T-helper 22 cell (primary cell): ENCODE results near the gene SIGLEC7.

Experiments used
- DNase-seq: peaks from one replicate; pipeline ENCODE4 v3.0.0-alpha.2; 2020; ENCODE audit warnings: low read depth

SIGLEC7 gene

DNA sequence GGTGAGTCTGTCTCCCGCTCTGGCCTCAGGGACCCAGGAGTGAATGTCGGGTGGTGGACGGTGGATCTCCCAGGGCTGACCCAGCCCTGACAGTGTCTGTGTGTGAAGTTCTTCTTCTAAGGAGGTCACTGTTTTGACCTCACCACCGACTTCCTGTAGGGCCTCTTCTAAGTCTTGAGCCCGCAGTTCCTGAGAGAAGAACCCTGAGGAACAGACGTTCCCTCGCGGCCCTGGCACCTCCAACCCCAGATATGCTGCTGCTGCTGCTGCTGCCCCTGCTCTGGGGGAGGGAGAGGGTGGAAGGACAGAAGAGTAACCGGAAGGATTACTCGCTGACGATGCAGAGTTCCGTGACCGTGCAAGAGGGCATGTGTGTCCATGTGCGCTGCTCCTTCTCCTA is at the start of gene SIGLEC7:
Gene SIGLEC7, plus strand, starts transcription at position 183 of the 400 bp plus-strand sequence. Its CDS starts 69 bp downstream, at position 252.
- DNase-seq: no peak

DNA sequence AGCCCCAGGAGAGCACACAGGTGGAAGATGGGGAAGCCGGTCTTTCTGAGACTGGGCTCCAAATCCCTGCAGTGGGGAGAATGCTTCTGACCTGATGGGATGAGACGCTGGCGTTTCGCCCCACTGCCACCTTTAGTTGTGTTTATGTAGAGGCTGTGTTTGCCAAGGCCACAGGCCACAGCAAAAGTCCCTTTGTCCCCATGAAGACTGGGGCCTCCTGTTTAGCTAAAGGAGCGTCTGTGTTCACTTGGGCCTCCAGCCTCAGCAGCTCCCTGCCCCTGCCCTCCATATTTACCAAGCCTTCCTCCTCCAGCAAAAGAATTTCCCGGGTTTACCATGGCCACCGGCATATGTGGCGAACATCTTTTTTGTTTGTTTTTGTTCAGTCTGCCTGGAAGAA is 49.0 kb upstream of the SIGLEC7 start:
- no peak for DNase-seq

DNA sequence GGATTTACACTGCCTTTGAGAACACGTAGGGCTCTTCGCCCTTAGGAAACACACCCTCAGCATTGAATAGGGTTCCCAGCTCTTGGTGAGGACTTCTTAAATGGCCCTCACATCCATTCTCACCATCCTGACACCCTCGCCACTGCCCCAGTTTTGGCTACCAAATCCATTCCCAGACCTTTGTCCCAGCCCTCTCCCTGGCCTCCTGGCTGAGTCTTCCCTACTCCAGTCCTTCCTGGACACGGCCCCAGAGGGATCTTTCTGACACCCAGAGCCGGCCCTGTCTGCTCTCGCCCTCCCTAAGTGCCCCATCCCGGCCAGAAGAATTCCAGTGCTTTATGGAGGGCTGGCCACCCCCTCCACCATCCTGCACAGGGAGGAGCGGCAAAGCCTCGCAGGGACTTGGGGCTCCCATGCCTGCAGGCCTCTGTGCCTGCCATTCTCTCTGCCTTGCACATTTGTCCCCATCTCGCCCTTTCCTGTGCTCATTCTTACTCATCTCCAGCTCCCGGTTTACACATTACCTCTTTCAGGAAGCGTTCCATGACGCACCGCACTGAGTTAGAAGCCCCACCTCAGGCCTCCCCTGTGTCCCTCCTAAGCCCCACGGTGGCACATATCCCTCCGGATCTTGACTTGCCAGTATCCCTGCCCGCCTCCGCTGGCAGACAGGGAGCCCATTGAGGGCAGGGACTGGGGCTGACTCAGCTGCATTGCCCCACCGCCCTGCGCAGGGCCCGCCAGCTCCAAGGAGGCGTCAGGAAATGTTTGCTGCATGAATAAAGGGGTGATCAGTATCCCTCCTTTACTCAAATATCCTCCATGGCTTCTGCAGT is 48.4 kb upstream of the SIGLEC7 start:
- no peak for DNase-seq

DNA sequence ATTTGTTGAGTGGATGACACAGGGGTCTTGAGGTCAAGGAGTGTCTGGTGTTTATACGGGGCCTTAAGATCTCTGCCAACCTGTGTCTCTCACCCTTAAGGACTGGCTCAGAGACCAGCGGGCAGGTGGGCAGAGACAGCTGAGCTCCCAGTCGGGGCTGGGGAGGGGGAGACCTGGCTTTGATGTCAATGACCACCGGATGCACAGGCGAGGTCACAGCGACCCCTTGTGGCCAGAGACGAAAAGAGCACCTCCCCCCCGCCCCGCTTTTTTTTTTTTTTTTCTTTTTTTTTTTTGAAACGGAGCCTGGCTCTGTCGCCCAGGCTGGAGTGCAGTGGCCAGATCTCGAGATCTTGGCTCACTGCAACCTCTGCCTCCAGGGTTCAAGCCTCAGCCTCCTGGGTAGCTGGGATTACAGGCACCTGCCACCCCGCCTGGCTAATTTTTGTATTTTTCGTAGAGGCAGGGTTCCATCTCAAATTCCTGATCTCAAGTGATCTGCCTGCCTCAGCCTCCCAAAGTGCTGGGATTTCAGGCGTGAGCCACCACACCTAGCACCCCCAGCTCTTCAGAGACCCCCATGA is 47.3 kb upstream of the SIGLEC7 start:
- DNase-seq: no peak

DNA sequence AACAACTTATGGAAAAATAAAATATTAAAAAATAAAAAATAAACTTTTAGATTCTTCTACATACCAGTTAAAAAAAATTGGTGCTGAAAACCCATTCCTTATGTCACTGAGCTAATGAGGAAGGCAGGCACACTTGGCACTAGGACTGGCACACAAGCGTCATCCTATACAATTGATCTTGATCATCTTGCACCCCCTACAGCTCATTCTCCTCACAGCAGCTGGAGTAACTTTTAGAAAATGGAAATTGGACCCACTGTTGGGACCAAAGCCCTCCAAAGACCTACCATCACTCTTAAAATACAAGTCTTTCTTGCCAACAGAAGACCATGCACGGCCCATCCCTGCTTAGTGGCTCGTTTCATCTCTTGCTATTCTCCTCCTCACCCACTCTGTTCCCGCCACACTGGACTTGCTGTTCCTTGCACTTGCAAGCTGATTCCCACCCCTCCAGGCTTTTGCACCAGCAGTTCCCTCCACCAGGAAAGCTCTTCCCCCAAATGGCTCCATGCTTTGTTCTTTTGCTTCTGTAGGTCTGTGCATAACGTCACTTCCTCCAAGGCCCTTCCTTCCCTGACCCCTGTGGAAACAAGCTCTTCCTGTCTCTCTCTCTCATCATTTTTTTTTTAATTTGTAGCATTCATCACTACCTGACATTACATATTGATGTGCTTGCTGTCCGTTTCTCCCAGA is 45.5 kb upstream of the SIGLEC7 start:
- DNase-seq: no peak

DNA sequence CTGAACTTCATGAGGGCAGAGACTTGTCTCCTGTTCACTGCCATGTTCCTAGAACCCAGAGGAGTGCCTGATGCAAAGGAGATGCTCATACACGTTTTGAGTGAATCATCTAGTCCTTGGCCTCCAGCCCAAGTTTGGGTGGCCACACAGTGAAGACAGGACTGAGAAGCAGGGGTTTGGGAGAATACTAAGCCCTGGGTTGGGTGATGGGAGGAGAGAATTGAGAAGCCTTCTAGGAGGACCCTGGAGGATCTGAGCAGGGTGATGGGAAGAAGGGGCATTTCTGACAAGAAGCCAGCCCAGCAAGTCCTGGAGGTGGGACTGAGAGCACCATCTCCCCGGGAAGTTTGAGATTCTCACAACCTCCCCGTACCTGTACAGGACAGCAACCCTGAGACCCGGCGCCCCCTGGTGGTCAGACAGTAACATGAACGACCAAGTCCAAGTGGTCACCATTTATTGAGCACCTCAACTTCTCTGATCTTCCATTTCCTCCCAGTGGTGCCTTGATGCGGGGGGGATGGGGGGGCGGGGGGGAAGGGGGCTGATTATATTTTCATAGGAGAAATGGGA is 44.8 kb upstream of the SIGLEC7 start:
- peak; percentile 21 for DNase-seq

DNA sequence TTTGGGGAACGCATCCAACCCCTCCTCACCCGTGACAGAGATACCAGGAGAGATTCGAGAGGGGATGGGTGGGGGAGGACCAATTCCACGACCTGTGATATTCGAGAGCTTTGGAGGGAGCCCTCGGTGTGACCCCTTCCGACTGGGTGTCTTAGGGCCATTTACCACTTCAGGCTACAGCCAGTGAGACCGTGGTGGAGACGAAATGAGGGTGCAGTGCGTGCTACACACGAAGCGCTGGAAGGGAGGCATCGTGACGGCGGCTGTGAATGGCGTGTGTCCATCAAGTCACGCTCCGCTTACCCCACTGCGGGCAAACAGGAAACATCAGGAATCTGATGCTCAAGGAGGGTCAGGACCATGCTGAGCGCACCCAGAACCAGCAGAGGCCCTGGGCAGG is 44.3 kb upstream of the SIGLEC7 start:
- DNase-seq: no peak

DNA sequence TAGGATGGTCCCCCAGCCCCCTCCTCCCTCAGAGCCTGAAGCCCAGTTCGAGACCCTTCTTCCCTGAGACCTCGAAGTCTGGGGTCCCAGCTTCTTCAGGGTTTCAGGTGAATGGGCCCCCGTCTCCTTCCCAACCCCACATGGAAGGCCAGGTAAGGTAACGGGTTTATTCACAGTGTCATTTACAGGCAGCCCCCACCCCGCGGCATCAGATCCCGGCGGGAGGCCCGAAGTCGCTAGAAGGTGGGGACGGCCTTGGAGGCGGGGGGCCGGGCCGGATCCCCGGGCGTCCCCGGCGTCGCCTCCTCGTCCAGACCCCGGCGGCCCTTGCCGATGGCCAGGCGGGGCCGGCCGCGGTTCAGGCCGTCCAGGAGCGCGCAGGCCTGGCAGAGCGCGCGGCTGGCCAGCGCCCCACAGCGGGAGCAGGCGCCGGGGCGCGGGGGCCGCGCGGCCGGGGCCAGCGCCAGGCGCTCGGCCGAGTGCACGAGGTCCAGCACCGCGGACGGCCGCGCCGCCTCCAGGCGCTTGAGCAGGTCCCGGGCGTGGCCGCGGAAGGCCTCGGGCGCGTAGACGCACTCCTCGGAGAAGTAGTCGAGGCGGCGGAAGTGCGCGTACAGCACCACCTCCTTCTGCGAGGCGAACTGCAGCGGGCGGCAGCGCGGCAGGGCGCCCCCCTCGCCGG is 43.6 kb upstream of the SIGLEC7 start:
- DNase-seq: no peak

DNA sequence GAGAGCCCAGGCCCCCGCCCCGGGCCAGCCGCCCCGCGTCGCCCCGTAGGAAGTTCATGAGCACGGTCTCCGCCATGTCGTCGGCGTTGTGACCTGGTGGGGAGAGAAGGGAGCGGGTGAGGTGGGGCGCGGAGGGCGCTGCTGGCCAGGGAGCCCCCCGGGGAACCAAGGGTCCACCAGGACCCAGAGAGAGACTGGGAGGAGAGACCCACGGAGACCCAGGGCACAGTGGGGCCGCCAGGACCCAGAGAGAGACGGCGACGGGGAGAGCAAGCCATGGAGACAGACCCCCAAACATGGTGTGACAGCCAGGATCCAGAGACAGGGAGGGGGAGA is 43.1 kb upstream of the SIGLEC7 start:
- DNase-seq: no peak

DNA sequence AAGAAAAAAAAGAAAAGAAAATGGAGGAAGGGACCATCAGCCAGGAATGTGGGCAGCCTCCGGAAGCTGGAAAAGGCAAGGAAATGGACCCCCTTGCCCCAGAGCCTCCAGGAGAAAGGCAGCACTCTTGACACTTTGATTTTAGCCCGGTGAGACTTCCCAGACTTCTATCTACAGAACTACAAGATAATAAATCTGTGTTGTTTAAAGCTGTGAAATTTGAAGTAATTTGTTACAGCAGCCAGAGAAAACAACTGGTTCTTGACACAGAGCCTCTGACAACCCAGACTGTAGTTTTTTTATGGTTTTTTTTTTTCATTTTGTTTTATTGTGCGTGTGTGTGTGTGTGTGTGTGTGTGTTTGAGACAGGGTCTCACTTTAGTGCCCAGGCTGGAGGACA is 41.5 kb upstream of the SIGLEC7 start:
- no peak for DNase-seq

DNA sequence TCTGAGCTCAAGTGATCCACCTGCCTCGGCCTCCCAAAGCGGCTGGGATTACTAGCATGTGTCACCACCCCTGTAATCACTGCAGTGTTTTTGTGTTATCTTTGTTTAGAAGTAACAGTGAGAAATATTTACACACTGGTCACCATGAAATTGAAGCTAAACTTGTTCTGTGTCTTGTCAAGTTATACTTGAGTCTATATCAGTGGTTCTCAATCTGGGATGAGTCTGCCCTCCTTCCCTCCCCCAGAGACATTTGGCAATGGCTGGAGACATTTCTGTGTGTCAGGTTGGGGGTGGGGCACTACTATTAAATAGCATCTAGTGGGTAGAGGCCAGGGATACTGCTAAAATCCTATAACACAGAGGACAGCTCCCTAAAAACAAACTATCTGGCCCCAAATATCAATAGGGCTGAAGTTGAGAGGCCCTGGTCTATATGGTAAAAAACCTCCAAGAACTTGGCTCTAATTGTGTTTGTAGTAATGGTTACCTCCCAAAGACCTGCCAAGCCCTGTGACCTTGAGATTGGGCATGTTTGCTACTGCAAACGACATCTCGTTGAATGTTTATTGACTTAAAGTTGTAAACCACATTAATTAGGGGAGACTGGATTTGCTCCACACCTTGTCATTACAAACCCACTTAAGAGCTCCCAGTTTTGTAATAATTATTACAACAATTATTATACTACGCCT is 40.8 kb upstream of the SIGLEC7 start:
- DNase-seq: no peak

DNA sequence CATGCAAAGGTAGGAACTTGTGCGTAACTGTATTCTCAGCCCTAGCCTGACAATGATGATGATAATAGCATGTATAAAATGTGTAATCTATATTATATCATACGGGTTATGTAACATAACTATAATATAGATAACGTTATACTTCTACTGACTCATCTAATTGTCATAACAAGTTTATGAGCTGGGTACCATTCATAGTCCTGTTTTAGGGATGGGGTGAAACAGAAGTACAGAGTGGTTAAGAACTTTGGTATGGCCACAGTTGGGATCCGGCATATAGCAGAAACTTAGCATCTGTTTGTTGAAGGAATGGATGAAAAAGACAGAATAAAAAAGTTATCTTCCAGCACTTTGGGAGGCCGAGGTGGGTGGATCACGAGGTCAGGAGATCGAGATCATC is 39.1 kb upstream of the SIGLEC7 start:
- DNase-seq: no peak

DNA sequence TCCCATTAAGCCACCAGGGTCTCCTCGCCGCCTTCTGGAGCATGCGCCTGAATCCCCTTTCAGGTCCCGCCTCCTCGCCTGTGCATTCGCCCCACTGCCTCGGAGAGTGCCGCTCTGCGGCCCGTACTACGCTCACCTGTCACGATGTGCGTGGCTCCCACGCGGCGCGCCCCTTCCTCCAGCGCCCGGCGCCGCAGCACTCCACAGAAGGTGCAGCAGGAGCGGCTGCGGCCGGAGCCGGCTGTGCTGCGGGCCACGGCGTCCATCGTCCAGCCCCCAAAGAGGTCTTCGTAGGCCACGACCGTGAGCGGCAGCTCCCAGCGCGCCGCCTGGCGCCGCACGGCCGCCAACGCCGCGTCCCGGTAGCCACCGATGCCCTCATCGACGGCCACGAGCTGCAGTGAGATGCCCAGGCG is 38.2 kb upstream of the SIGLEC7 start:
- no peak for DNase-seq

DNA sequence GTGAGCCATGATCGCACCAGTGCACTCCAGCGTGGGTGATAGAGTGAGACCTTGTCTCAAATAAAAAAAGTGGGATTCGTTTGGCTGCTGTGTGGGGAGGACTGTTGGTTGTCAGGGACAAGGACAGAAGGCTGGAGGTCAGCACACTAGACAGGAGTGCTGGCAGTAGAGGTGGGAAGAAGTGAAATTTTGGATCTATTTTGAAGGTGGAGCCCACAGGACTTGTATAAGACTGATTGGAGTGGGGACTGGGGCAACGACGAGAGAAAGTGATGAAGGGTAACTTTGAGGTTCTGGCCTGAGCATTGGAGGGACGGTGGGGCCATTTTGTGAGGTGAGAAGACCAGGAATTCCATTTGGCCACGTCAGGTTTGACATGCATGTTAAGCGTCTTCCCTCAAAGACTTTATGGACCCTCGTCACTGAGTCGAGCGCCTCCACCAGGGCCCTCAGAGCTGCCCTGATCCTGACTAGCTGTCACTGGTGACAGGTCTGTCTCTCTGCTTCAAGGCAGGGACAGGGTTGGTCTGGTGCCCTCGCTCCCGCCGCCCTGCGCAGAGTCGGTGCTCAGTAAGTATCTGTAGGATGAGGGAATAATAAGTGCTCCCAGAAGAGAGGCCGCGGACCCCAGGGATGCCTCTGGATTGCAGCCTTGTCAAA is 34.6 kb upstream of the SIGLEC7 start:
- no peak for DNase-seq

DNA sequence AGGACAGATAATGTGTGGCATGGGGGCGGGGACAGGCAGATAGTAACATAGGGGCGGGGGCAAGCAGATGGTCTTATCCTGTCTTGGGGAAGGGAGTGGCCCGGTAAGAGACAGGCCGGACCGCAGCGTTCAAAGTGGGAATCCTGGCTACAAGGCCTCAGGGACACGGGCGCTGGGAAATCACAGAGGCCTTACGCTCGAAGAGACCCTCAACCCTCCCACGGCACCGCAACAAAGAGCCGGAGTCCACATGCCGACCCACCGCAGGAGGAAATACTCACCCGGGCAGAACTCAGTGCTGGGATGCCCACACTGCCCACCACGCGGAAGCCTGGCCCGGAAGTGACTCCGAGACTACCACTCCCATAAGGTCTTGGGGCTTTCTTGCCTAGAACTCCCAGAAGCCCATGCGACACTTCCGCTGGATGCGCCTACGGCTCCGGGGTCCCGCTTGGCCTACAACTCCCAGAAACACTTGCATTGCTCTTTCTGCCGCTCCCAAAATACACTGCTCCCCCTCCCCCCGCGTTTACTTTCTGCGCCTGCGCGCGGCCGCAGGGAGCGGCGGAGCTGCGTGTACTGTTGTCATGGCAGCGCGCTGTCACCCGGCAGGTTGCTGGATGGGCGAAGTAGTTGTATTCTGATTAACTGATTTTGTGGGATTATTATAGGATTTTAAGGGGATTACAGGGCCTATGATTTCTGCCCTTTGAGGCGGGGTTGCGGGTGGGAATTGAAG is 33.9 kb upstream of the SIGLEC7 start, which contains the start of gene CTU1:
Gene CTU1, minus strand, starts transcription at position 344 of the 739 bp plus-strand sequence. CDS start 3,840 bp downstream, outside the sequence.
- DNase-seq: peak; percentile 99

DNA sequence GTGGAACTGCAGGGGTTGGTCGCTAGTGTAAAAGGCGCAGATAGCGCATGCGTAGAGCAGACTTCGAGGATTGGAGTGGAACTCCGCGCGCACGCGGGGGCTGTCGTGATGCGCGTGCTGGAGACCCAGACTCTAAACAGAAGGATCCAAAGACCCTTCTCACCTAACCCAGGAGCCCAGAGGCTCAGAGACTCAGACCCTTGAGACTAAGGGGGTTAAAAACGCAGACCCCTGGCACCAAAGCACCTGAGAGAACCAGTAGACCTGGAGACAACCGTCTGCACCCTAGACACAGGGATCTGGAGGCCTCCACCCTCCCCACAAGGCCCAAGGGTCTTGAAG is 33.3 kb upstream of the SIGLEC7 start:
- no peak for DNase-seq

DNA sequence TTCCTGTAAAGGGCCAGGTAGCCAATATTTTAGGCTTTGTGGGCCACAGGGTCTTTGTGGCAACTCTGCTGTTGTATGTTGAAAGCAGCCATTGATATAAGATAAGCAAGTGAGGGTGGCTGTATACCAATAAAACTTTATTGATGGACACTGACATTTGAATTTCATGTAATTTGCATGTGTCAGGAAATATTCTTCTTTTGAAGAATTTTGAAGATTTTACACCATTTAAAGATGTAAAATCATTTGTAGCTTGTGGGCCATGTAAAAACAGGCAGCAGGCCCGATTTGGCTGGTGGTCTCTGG is 31.5 kb upstream of the SIGLEC7 start:
- DNase-seq: no peak

DNA sequence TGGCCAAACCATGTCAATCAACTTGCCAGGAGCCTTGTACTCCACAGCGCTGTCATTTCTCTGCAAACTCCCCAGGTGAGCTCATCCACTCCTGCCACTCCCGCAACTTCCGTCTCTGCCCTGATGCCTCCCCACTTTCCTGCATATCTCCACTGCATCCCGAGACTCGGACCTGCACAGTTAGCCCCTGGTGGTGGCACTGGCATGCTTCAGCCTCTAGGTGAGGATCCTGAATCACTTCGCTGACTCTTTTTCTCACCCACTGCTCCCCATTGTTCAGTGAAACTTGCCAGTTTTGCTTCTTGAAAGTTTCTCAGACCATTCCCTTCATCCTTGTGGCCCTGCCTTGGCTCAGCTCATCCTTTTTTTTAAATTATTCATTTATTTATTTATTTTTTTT is 30.5 kb upstream of the SIGLEC7 start:
- DNase-seq: no peak

DNA sequence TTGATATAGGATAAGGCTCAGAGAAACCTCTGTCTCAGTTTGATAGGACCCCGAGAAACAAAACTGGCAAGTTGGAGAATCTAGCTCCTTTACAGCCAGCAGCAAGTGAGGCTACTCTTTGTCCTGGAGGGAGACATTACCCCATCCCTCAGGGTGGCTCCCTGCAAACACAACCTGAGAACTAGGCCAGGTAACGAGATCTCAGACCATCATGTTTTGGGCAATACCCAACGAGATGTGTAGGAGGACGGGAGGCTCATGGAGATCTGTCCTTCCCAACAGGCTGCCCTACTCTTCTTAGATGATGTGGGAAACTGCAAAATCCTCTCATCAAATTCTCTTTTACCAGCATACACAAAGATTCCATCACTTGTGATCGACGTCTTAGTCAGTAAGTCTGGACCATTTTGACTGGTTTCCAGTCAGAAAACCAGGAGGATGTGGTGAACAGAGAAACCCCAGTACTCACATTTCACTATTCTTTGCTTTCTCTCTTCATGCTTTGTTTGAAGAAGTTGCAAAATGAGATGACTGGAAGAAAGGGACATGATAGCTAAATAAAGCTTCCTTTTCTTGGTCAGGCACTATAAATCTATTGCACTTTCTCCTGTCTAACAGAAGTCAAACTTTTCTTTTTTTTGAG is 27.9 kb upstream of the SIGLEC7 start:
- DNase-seq: no peak

DNA sequence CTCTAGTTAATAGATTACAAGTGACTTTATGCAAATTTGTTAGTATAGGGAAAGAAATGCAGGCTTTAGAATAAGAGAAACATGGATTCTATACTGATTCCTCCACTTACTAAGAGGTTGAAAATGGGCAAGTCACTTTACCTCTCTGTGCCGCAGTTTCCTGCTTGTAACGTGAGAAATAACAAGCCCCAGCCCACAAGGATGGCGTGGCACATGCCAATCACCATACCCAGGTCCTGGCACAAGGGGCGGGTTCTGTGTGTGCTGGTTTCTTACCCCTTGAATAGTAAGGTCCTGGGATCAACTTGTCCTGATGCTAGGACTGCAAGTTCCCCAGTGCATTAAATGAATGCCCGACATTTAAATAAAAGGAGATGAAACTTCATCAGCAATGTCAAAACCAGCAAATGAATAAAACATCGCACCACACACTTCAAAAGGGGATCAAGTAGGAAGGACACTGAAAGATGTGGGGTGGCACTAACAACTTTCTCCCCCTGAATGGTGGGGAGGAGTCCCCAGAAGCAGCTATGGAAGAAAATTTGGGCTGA is 25.3 kb upstream of the SIGLEC7 start:
- DNase-seq: no peak
